DOHH2 (cell line): ENCODE data around the gene ZNF74.
"Not testable (repeated sequence)": the region's sequence is repeated elsewhere in the genome, so short reads cannot be mapped to it uniquely, and the experiment has no call there.

ENCODE experiments used
- H3F3A ChIP-seq: fragments of 200-600 bp; sonication (generic), shearing (Covaris generic); 2 replicates; pipeline ENCODE4 v1.6.0; 2016; ENCODE audit warnings: antibody characterized with exemption, mild to moderate bottlenecking; ENCODE audit not compliant: control insufficient read depth, insufficient read depth
- H3K27ac ChIP-seq: fragments of 200-600 bp; sonication (generic); 2 replicates; pipeline ENCODE4 v1.5.1; 2014; ENCODE audit warnings: low read depth, mild to moderate bottlenecking, low read length, moderate library complexity
- H3K27me3 ChIP-seq: fragments of 200-600 bp; sonication (generic); 2 replicates; pipeline ENCODE4 v1.6.1; 2014; ENCODE audit warnings: mild to moderate bottlenecking, low read length, mixed read lengths; ENCODE audit not compliant: control insufficient read depth
- H3K36me3 ChIP-seq: fragments of 200-600 bp; sonication (generic); 2 replicates; pipeline ENCODE4 v1.6.1; 2014; ENCODE audit warnings: mild to moderate bottlenecking, low read length, moderate library complexity, mixed read lengths; ENCODE audit not compliant: control insufficient read depth
- H3K4me1 ChIP-seq: fragments of 200-600 bp; sonication (generic); 2 replicates; pipeline ENCODE4 v1.6.1; 2014; ENCODE audit warnings: mild to moderate bottlenecking, low read length, mixed read lengths; ENCODE audit not compliant: control insufficient read depth
- H3K4me2 ChIP-seq: fragments of 200-600 bp; sonication (generic); 2 replicates; pipeline ENCODE4 v1.6.0; 2014; ENCODE audit warnings: mild to moderate bottlenecking, low read length, moderate library complexity
- H3K4me3 ChIP-seq: fragments of 200-600 bp; sonication (generic); 2 replicates; pipeline ENCODE4 v1.5.1; 2014; ENCODE audit warnings: mild to moderate bottlenecking, low read length, mixed read lengths
- H3K79me2 ChIP-seq: fragments of 200-600 bp; sonication (generic); 2 replicates; pipeline ENCODE4 v1.6.1; 2014; ENCODE audit warnings: mild to moderate bottlenecking, low read length, mixed read lengths; ENCODE audit not compliant: control insufficient read depth
- H3K9me2 ChIP-seq: fragments of 200-600 bp; sonication (generic); replicated peaks from 2 replicates; pipeline ENCODE4 v1.6.1; 2014; ENCODE audit warnings: mild to moderate bottlenecking, low read length, mixed read lengths; ENCODE audit not compliant: control insufficient read depth
- H3K9me3 ChIP-seq: fragments of 200-600 bp; sonication (generic); 2 replicates; pipeline ENCODE4 v1.6.1; 2014; ENCODE audit warnings: antibody characterized with exemption, low read length, mixed read lengths; ENCODE audit not compliant: control insufficient read depth, insufficient read depth
- H4K20me1 ChIP-seq: fragments of 200-600 bp; sonication (generic); 2 replicates; pipeline ENCODE4 v1.6.0; 2014; ENCODE audit warnings: low read depth, mild to moderate bottlenecking, antibody characterized with exemption, low read length, moderate library complexity; ENCODE audit not compliant: control insufficient read depth, insufficient read depth

Gene ZNF74

DNA sequence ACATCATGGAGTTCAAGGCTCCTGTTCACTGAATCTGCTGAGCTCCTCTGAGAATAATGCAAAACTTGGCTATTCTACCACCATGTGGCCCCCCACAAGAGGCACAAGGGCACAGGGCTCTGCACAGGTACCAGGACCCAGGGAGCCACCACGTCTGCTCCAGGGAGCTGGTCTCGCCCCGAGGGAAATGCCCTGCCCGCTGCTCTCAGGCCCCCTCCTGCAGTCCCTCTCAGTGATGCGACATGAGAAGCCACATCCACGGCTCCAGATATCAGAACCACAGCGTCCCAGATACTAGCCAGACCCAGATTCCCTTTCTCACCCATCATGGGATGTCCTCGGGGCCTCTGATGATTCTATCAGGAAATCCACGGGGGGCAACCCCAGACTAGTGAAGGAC, 27.1 kb upstream of the ZNF74 start:
- not testable (repeated sequence) for H3F3A ChIP-seq, H3K9me3 ChIP-seq, H3K36me3 ChIP-seq, H3K27me3 ChIP-seq, H3K27ac ChIP-seq, H3K9me2 ChIP-seq, H3K4me2 ChIP-seq, H4K20me1 ChIP-seq, H3K79me2 ChIP-seq, H3K4me1 ChIP-seq, H3K4me3 ChIP-seq

DNA sequence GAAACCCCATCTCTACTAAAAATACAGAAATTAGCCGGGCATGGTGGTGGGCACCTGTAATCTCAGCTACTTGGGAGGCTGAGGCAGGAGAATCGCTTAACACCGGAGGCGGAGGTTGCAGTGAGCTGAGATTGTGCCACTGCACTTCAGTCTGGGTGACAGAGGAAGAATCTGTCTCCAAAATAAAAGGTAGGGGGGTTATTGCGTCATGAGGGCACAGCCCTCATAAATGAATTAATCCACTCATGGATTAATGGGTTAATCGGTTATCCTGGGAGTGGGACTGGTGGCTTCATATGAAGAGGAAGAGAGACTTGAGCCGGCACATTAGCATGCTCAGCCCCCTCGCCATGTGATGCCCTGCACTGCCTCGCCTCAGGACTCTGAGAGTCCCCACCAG, 25.1 kb upstream of the ZNF74 start:
- not testable (repeated sequence) for H3K27me3 ChIP-seq

DNA sequence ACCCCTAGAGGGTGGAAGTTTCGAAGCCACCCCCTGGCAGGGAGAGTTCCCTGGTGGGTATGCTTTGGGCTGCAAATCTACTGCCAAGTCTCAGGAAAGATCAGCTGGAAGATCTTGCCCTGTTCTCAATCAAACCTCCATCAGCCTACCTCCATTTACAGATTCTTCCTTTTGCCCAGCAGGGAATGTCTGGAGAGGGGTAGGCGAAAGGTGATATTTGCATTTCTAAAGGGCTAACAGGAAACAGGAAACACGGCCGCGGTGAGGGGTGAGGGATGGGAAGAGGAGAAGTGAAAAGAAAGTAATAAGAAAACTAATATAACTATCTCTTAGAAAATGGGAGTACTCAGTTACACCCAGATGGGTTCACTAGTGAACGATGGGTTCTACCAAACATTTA, 22.3 kb upstream of the ZNF74 start:
- H3K9me2 ChIP-seq, H3K36me3 ChIP-seq, H3K27me3 ChIP-seq, H3K4me2 ChIP-seq, H3K79me2 ChIP-seq, H3K4me1 ChIP-seq, H3K27ac ChIP-seq, H3F3A ChIP-seq, H3K9me3 ChIP-seq, H3K4me3 ChIP-seq, H4K20me1 ChIP-seq: not testable (repeated sequence)

More for the DNA sequence above, 25.1 kb upstream of the ZNF74 start:
- not testable (repeated sequence) for H3F3A ChIP-seq, H3K4me3 ChIP-seq, H3K9me2 ChIP-seq, H3K4me2 ChIP-seq, H3K36me3 ChIP-seq, H3K27ac ChIP-seq, H4K20me1 ChIP-seq, H3K9me3 ChIP-seq, H3K4me1 ChIP-seq, H3K79me2 ChIP-seq

DNA sequence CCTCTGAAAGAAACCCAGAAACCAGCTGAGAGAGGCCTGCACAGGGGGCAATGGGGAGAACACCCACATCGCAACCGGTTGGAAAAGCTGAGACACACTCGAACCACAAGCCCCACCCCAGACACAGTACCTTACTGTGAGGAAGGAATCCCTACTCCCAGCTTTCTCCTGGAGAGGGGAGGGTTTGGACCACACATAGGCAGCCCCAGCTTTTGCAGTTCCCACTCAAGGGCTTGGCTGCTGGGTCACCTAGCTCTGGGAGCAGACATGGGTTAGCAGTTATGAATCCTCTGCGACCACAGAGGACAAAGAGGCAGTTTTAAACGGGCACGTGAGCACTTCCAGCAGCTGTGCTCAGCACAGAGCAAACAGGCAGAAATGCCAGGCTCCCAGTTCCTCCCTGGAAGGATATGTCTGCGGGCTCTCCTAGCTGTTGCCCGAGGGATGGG, 21.5 kb upstream of the ZNF74 start:
- not testable (repeated sequence) for H4K20me1 ChIP-seq, H3K36me3 ChIP-seq, H3K4me1 ChIP-seq, H3K27ac ChIP-seq, H3K4me3 ChIP-seq, H3K9me3 ChIP-seq, H3F3A ChIP-seq, H3K27me3 ChIP-seq, H3K9me2 ChIP-seq, H3K79me2 ChIP-seq, H3K4me2 ChIP-seq

DNA sequence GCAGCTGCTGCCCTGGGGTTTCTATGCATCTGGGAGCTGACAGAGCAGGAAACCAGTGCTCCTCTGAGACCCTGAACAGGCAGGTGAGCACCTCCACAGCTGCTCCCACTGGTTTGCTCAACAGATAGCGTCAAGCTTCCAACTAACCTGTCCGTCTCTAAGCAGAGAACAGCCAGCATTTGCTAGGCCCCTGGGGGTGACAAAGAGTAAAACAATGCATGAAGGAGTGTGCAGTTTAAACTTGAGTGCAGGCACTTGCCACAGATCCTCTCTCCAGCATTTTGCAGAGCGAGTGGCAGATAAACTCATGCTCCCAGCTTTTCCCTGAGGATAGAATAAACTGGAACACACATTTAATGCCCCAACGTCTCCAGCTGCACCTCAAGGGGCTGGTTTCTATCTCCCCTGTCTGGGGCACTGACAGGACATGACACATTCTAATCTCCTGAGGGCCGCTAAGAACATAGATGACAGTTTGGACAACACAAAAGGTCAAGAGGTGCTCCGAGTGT, 20.7 kb upstream of the ZNF74 start:
- not testable (repeated sequence) for H3K9me3 ChIP-seq, H3K27me3 ChIP-seq, H3F3A ChIP-seq, H3K79me2 ChIP-seq, H4K20me1 ChIP-seq, H3K4me2 ChIP-seq, H3K4me3 ChIP-seq, H3K4me1 ChIP-seq, H3K27ac ChIP-seq, H3K9me2 ChIP-seq, H3K36me3 ChIP-seq

DNA sequence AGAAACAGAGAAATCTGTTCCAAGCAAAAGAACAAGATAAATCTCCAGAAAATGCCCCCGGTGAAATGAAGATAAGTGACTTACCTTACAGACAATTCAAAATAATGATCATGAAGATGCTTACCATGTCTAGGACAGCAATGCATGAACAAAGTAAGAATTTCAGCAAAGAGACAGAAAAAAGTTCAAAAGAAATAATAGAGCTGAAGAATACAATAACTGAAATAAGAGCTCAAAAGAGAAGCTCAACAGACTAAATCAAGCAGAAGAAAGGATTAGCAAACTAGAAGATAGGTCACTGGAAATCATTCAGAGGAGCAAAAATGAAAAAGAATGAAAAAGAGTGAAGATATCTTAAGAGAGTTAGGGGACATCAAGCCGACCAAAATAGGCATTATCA, 19.8 kb upstream of the ZNF74 start:
- not testable (repeated sequence) for H3K9me2 ChIP-seq, H3K4me2 ChIP-seq, H3K9me3 ChIP-seq, H3K27ac ChIP-seq, H3K79me2 ChIP-seq, H3K36me3 ChIP-seq, H3K4me1 ChIP-seq, H3F3A ChIP-seq, H4K20me1 ChIP-seq, H3K27me3 ChIP-seq, H3K4me3 ChIP-seq

DNA sequence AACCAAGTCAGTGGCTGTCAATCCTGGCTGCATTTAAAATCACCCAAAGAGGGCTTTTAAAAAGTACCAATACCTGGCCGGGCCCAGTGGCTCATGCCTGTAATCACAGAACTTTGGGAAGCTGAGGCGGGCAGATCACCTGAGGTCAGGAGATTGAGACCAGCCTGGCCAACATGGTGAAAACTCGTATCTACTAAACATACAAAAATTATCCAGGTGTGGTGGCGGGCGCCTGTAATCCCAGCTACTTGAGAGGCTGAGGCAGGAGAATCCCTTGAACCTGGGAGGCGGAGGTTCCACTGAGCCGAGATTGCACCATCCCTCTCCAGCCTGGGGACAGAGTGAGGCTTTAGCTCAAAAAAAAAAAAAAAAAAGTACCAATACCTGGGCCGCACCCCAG, 17.7 kb upstream of the ZNF74 start:
- H3K4me2 ChIP-seq, result not testable (repeated sequence)

DNA sequence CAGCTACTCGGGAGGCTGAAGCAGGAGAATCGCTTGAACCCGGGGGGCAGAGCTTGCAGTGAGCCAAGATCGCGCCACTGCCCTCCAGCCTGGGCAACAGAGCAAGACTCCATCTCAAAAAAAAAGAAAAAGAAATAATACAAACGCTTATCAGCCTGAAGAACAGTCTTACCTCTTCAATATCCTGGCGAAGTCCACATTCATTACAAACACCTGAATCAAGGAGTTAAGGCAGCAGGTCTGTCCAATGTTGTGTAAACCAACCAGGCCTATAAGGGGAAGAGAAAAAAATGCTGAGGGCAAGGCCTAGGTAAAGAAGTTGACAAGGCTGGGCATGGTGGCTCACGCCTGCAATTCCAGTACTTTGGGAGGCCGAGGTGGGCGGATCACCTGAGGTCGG, 17.0 kb upstream of the ZNF74 start:
- not testable (repeated sequence) for H3F3A ChIP-seq, H3K9me3 ChIP-seq, H3K79me2 ChIP-seq, H3K27ac ChIP-seq, H3K27me3 ChIP-seq, H3K9me2 ChIP-seq, H3K4me1 ChIP-seq, H4K20me1 ChIP-seq, H3K4me2 ChIP-seq, H3K4me3 ChIP-seq, H3K36me3 ChIP-seq

More for the DNA sequence above, 17.7 kb upstream of the ZNF74 start:
- not testable (repeated sequence) for H3K36me3 ChIP-seq, H3K27ac ChIP-seq, H3K9me2 ChIP-seq, H3F3A ChIP-seq, H3K9me3 ChIP-seq, H3K4me1 ChIP-seq, H4K20me1 ChIP-seq, H3K4me3 ChIP-seq, H3K27me3 ChIP-seq, H3K79me2 ChIP-seq
